Liver (tissue), 9 donors: Measurements from ENCODE around the gene CLIC5. TPM values are rescaled to one million over a fixed set of nuclear protein-coding genes. Genes with fewer than 3 reads are reported as not detected.

Source experiments
- DNase-seq: peaks from one replicate; pipeline ENCODE4 v3.0.0-alpha.2; 2017; ENCODE audit warnings: low spot score
- H3K27ac ChIP-seq, 2 donors: one replicate each; pipeline ENCODE4 v1.7.0; 2013; ENCODE audit warnings: inconsistent platforms in 2 of 2, low read length in 2 of 2, control low read depth in 1 of 2, low read depth in 1 of 2, mild to moderate bottlenecking in 1 of 2
- H3K27me3 ChIP-seq, 4 donors: one replicate each; pipeline versions ENCODE4 v1.6.1 to v1.7.0; 2013; ENCODE audit warnings: low read length in 3 of 4, inconsistent platforms in 1 of 4, mild to moderate bottlenecking in 1 of 4, moderate library complexity in 1 of 4; ENCODE audit not compliant: control insufficient read depth in 4 of 4, insufficient read depth in 4 of 4
- H3K36me3 ChIP-seq, 4 donors: one replicate each; pipeline versions ENCODE4 v1.6.1 to v1.7.0; 2013; ENCODE audit warnings: low read length in 3 of 4, mild to moderate bottlenecking in 3 of 4, low read depth in 1 of 4, moderate library complexity in 1 of 4; ENCODE audit not compliant: control insufficient read depth in 4 of 4, insufficient read depth in 3 of 4
- H3K4me1 ChIP-seq, 4 donors: one replicate each; pipeline versions ENCODE4 v1.6.1 to v1.7.0; 2013; ENCODE audit warnings: low read length in 3 of 4, mild to moderate bottlenecking in 3 of 4, moderate library complexity in 1 of 4; ENCODE audit not compliant: control insufficient read depth in 4 of 4, insufficient read depth in 4 of 4
- H3K4me3 ChIP-seq, 3 donors: one replicate each; pipeline versions ENCODE4 v1.6.1 to v1.7.0; 2013; ENCODE audit warnings: low read length in 3 of 3, control low read depth in 1 of 3, low read depth in 1 of 3, mild to moderate bottlenecking in 1 of 3
- H3K9ac ChIP-seq, 2 donors: one replicate each; pipeline ENCODE4 v1.7.0; 2013; ENCODE audit warnings: low read length in 2 of 2, mild to moderate bottlenecking in 2 of 2, moderate library complexity in 2 of 2, control low read depth in 1 of 2, low read depth in 1 of 2
- H3K9me3 ChIP-seq, 4 donors: one replicate each; pipeline versions ENCODE4 v1.6.1 to v1.7.0; 2013; ENCODE audit warnings: low read length in 3 of 4; ENCODE audit not compliant: control insufficient read depth in 4 of 4
- ATF3 ChIP-seq: IDR thresholded peaks from 2 replicates; pipeline ENCODE4 v1.6.1; 2016; ENCODE audit warnings: antibody characterized with exemption
- CTCF ChIP-seq: fragments of 150-350 bp; IDR thresholded peaks from 2 replicates; pipeline ENCODE4 v1.5.1; 2017; ENCODE audit warnings: improper control_type of control experiment, low read depth, low read length; ENCODE audit not compliant: missing input control
- FOXA2 ChIP-seq: IDR thresholded peaks from 2 replicates; pipeline ENCODE4 v1.6.1; 2016; ENCODE audit warnings: antibody characterized with exemption
- GABPA ChIP-seq, 2 donors: IDR thresholded peaks in 1 of 2; conservative IDR thresholded peaks in 1 of 2; 2 replicates each; pipeline ENCODE4 v1.6.1; 2016; ENCODE audit warnings: antibody characterized with exemption in 2 of 2, mild to moderate bottlenecking in 1 of 2, moderate library complexity in 1 of 2
- HNF4A ChIP-seq, 2 donors: conservative IDR thresholded peaks; 2 replicates each; pipeline ENCODE4 v1.6.1; 2016; ENCODE audit warnings: antibody characterized with exemption in 2 of 2, mild to moderate bottlenecking in 2 of 2
- JUND ChIP-seq, 2 donors: IDR thresholded peaks; 2 replicates each; pipeline ENCODE4 v1.6.1; 2016; ENCODE audit warnings: antibody characterized with exemption in 2 of 2
- MAX ChIP-seq: IDR thresholded peaks from 2 replicates; pipeline ENCODE4 v1.6.1; 2016; ENCODE audit warnings: antibody characterized with exemption
- RAD21 ChIP-seq, 2 donors: IDR thresholded peaks; 2 replicates each; pipeline ENCODE4 v1.6.1; 2016; ENCODE audit warnings: antibody characterized with exemption in 2 of 2, mild to moderate bottlenecking in 2 of 2
- RXRA ChIP-seq, 2 donors: IDR thresholded peaks; 2 replicates each; pipeline ENCODE4 v1.6.1; 2017 to 2018; ENCODE audit warnings: antibody characterized with exemption in 2 of 2, mild to moderate bottlenecking in 1 of 2
- SP1 ChIP-seq: IDR thresholded peaks from 2 replicates; pipeline ENCODE4 v1.6.1; 2018; ENCODE audit warnings: antibody characterized with exemption, mild to moderate bottlenecking
- TAF1 ChIP-seq: conservative IDR thresholded peaks from 2 replicates; pipeline ENCODE4 v1.6.1; 2016; ENCODE audit warnings: antibody characterized with exemption, mild to moderate bottlenecking
- ZBTB33 ChIP-seq: IDR thresholded peaks from 2 replicates; pipeline ENCODE4 v1.6.1; 2016; ENCODE audit warnings: antibody characterized with exemption
- WGBS: extraction: QIAGEN DNeasy Blood & Tissue Kit; methylation state at CpG from one replicate; pipeline ENCODE4 v1.1.7; 2013; 5-methylcytosine and 5-hydroxymethylcytosine counted together
- polyA plus RNA-seq, 2 donors: library from polyadenylated mRNA; stranded (reverse) in 1 of 2; unstranded in 1 of 2; fragments of 200-250 nt in 1 of 2; fragments of >200 nt in 1 of 2; fragmentation: Nextera tagmentation in 1 of 2; extraction: Ambion mirVana in 1 of 2; gene quantifications; one replicate each; pipeline versions ENCODE4 v1.2.1 to v1.2.3, GENCODE V29; 2013 to 2015
- total RNA-seq, 2 donors: library from RNA; depleted of rRNA; stranded (reverse); fragments of >200 nt; gene quantifications; one replicate each; pipeline ENCODE4 v1.2.3, GENCODE V29; 2014
- donor health status: healthy.
- donor health status: healthy.
- donor health status: healthy.
- donor health status: healthy.
- donor health status: healthy.

CLIC5 gene
- total and polyA plus RNA-seq, 4 donors = 0.05 to 0.33 (median 0.14) TPM

GRCh38 chr6:46024124-46024769, 8.6 kb upstream of the CLIC5 start:
- TF ChIP-seq SP1 (no peak), CTCF (no peak), RAD21 (IDR thresholded peaks at IDR 0.05) (no peak), MAX (no peak), HNF4A (conservative IDR thresholded peaks at IDR 0.05) (no peak), FOXA2 (no peak), JUND (IDR thresholded peaks at IDR 0.05) (no peak), GABPA (IDR thresholded peaks at IDR 0.05 in 1 of 2, conservative IDR thresholded peaks at IDR 0.05 in 1 of 2) (no peak)
- 70% methylated on average over 1 of the region's 1 CpG for WGBS
- peaks cover 1 to 8% (median 6%) of the 10 kb centered on the region in 4 donors for H3K4me1 ChIP-seq
- H3K9me3 ChIP-seq = no peaks in the 10 kb centered on the region
- no peak for DNase-seq
- no peak overlapping the region for H3K9ac ChIP-seq
- H3K4me3 ChIP-seq = no peak overlapping the region
- no peak overlapping the region for H3K27ac ChIP-seq
- H3K27me3 ChIP-seq = peaks cover 0 to 3% (median 0%) of the 10 kb centered on the region in 4 donors
- no peaks in the 10 kb centered on the region for H3K36me3 ChIP-seq

GRCh38 chr6:46023216-46023915, 7.7 kb upstream of the CLIC5 start:
- Histone ChIP-seq H3K36me3 (no peaks in the 10 kb centered on the region), H3K4me1 (peaks cover 1 to 8% (median 6%) of the 10 kb centered on the region in 4 donors), H3K9ac (no peak overlapping the region), H3K4me3 (no peak overlapping the region), H3K27ac (no peak overlapping the region), H3K27me3 (peaks cover 0 to 3% (median 0%) of the 10 kb centered on the region in 4 donors), H3K9me3 (no peaks in the 10 kb centered on the region)
- WGBS = 32% methylated on average over 3 of the region's 3 CpGs
- TF ChIP-seq JUND (IDR thresholded peaks at IDR 0.05) (peak; percentile 64 to 66), RXRA (IDR thresholded peaks at IDR 0.05) (peak; percentile 71 to 86), ZBTB33 (peak; percentile 37), MAX (no peak), ATF3 (peak; percentile 97), SP1 (peak; percentile 19), TAF1 (no peak), HNF4A (conservative IDR thresholded peaks at IDR 0.05) (peak; percentile 38 to 53)
- DNase-seq = no peak
